Measurements from ENCODE around the gene ELOVL3.

DNA sequence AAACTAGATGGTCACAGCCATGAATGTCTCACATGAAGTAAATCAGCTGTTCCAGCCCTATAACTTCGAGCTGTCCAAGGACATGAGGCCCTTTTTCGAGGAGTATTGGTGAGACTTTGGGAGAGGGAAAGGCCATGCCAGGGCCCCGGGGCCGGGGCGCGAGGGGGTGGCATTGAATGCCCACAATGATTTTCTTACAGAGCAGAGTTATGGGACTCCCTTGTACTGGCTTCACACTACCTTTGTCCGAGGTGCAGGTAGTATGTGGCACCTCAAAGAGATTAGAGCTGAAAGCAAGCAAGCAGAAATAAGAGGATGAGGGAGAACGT, 407 bp downstream of the ELOVL3 start:
- TF ChIP-seq, protein P1, sequence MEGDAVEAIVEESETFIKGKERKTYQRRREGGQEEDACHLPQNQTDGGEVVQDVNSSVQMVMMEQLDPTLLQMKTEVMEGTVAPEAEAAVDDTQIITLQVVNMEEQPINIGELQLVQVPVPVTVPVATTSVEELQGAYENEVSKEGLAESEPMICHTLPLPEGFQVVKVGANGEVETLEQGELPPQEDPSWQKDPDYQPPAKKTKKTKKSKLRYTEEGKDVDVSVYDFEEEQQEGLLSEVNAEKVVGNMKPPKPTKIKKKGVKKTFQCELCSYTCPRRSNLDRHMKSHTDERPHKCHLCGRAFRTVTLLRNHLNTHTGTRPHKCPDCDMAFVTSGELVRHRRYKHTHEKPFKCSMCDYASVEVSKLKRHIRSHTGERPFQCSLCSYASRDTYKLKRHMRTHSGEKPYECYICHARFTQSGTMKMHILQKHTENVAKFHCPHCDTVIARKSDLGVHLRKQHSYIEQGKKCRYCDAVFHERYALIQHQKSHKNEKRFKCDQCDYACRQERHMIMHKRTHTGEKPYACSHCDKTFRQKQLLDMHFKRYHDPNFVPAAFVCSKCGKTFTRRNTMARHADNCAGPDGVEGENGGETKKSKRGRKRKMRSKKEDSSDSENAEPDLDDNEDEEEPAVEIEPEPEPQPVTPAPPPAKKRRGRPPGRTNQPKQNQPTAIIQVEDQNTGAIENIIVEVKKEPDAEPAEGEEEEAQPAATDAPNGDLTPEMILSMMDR (conservative IDR thresholded peaks at IDR 0.05 in 1 of 2, IDR thresholded peaks at IDR 0.05 in 1 of 2; ENCODE audit: extremely low read depth in 1 of 2, insufficient read depth in 1 of 2, low read depth in 1 of 2, low read length in 2 of 2): no peak
- TF ChIP-seq EZH2 (IDR thresholded peaks at IDR 0.05; ENCODE audit: borderline replicate concordance, low read length): no peak
